GM19023 (cell line): ENCODE results near the gene SEZ6L.

Experiments
- ATAC-seq: cut with Tn5 transposase; IDR thresholded peaks from one replicate; pipeline ENCODE4 v1.9.1; 2021; ENCODE audit warnings: mild to moderate bottlenecking, moderate library complexity; ENCODE audit not compliant: unreplicated experiment

Gene SEZ6L

DNA sequence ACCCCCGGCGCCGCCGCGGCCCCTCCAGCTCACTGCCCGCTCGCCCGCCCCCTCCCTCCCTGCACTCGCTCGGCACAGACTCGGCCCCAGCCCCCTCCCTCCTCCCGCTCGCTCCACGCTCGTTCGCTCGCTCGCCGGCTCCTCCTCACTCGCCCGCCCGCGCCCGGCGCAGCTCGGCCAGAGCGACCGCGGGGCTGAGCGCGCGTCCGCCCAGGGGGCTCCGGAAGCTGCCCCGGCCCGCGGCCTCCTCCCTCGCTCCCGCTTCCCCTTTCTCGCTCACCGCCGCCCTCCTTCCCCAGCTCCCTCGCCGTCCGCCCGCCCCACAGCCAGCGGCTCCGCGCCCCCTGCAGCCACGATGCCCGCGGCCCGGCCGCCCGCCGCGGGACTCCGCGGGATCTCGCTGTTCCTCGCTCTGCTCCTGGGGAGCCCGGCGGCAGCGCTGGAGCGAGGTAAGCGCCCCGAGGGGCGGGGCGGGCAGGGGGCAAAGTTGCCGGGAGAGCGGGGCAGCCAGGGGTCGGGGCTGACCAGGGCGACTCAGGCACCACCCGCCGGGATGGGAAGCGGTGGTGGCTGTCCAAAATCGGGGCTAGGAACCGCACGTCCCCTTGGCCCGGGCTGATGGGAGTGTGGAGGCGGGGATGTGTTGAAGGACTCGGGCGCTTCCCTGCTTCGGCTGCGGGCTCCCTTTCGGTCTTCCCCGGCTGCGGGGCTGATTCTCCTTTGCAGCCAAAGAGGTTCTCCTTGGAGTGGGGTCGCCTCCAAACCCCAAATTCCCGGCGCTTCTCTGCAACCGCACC is at the start of gene SEZ6L:
TSS of gene SEZ6L (plus strand) at position 148 of the 797 bp plus-strand sequence. CDS start at position 356, 208 bp downstream.
- no peak for ATAC-seq

DNA sequence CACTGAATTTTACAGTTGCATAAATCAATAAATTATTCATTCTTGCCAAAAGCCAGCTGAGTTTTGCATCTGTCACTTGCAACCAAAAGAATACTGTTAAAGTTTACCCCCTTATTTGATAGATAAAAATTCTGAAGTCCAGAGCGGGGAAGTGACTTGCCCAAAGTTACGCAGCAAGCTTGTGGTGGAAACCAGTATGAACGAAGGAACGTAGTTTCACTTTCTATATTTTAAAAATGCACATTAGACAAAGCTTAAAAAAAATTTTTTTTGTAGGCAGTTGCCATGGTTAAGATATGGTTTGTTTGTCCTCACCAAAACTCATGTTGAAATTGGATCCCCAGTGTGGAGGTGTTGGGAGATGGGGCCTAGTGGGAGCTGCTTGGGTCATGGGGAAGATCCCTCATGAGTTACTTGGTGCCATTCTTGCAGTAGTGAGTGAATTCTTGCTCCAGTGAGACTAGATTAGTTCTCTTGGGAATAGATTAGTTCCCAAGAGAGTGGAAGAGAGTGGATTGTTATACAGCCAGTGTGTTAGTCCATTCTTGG is 46.3 kb upstream of the SEZ6L start:
- ATAC-seq, result no peak

- ATAC-seq, result no peak
These were observed 44.1 kb upstream of the SEZ6L start for GRCh38 chr22:26124991-26125725.

DNA sequence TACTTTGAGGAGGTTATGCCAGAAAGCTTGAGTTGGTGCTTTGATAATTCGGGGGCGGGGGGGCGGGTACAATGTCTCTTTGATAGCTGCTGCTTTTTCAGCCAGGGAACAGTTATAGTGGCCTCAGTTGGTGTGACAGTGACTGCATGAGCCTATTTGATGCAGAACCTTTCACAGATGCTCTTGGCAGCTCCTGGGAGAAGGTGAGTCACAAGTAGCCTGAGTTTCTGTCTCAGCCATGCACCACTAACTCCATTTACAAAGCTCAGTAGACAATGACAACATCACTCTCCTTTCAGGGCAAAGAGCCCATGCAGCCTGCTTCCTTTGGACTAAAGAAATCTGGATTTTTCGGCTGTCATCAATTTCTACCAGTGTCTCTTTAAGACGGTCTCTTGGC is 42.1 kb upstream of the SEZ6L start:
- no peak for ATAC-seq

GRCh38 chr22:26127556-26127955 is 41.7 kb upstream of the SEZ6L start:
- ATAC-seq, result no peak

GRCh38 chr22:26131589-26132154 is 37.6 kb upstream of the SEZ6L start:
- ATAC-seq, result no peak

GRCh38 chr22:26134654-26135330 is 34.5 kb upstream of the SEZ6L start:
- no peak for ATAC-seq

DNA sequence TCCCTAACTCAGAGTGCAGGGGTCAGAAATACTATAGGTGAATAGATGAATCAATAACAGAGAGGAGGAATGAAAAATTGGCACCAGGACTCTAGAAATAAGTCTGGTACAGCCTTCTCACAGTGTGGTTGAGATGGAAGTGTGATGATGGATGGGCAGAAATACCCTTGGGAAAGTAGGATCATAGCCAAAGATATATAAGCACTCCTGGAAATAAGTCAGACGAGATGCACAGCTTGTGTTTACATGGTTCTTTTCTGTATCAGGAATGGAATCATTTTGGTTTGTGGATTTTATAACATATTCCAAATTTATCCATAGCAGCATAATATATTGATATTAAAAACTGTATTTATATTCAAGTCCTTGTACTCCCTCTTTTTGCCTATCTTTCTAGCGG is 33.5 kb upstream of the SEZ6L start:
- ATAC-seq, result no peak

DNA sequence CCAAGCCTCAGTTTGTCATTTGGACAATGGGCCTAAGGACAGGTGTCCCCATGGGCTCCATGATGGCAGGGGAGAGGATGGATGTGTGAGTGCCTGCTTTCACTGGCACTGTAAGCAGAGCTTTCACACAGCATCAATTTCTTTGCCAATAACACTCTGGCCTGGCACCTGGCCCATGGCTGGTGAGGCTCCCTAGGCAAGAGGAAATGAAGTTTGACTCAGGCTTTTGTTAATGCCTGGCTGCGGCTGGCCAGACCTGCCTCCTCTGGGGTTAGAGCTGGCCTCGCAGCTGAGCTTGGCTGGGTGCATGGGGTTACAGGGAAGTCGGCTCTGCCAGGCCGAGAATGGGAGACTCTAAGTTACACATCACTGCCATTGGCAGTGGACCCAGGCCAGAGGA is 30.0 kb upstream of the SEZ6L start:
- no peak for ATAC-seq

DNA sequence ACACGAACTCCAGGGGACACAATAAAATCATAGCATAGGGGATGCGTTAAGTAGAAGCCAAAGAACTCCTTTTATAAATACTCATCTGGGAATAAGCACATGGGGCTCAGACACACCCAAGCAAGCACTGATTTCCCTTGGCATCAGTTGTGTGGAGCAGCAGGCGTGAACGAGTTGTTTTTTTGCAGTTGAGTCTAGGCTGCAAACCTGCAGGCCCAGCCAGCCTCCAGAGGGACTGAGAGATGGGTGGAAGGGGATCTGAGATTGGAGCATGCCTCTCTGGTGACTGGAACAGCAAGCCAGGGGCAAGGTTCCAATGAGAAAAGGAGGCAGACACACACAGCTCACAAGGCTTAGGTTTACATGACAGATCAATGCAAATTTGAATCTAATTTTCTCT is 27.4 kb upstream of the SEZ6L start:
- ATAC-seq, result no peak

- no peak for ATAC-seq
These were observed 25.4 kb upstream of the SEZ6L start for GRCh38 chr22:26143806-26144325.

GRCh38 chr22:26159886-26160285 is 9.4 kb upstream of the SEZ6L start:
- ATAC-seq, result no peak

GRCh38 chr22:26161746-26162145 is 7.5 kb upstream of the SEZ6L start:
- no peak for ATAC-seq

DNA sequence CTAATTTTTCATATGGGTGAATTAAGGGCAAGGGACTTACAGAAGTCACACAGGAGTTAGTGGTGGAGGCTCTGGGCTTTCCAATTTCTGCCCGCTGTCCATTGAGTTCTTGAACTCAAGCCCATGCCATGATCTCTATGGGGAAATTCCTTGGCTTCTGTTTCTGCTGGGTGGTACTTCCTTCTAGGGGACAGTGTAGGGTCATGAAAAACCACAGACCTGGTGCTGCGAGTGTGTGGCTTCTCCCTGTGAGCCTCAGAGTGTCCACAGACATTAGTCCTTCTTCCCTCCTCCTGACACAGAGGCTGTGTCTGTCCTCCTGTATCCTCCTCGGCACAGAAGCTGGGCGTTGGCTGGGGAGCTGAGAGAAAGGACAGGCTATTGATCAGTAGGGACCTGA is 6.3 kb upstream of the SEZ6L start:
- no peak for ATAC-seq

- ATAC-seq, result no peak
These were observed 5.1 kb upstream of the SEZ6L start for GRCh38 chr22:26164174-26164573.

DNA sequence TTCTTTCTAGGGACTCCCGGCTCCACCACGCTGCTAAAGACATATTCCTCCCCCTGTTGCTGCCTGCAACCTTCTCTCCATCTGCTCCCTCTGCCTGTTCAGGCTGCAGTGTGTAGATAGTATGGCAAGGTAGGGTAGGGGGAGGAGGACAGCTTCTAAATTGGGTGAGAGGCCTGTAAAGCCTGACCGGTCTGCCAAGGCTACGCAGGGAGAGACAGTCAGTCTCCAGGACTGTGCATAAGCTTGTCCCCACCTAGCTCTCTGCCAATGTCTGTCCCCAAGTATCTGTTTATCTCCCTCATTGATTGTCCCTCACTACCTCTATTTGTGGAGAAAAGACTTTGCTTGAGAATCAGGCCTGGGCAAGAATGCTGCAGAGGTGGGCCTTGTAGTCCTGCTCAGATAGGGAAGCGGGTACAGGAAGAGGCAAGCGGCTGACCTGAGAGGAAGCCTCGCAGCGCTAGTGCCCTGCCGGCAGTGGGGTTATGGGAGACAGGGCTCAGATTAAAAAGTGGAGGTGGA is 871 bp upstream of the SEZ6L start:
- no peak for ATAC-seq

DNA sequence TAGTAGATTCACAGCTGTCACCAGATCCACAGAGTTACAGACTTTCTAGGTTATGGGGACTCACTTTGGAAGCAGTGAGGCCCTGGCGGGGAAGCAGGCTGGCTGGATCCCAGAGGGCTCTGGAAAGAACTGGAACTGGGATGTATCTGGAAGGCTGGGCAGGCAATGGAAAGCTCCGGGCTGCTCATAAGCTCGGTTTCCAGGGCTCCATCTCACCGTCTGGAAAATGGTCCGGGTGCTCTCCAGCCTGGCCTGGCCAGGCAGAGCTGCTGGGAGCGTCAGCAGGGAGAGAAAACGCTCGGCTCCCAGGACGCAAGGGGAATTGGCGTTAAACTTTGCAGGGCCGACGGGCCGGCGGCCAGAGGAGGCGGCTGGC is 335 bp upstream of the SEZ6L start:
- ATAC-seq, result no peak

DNA sequence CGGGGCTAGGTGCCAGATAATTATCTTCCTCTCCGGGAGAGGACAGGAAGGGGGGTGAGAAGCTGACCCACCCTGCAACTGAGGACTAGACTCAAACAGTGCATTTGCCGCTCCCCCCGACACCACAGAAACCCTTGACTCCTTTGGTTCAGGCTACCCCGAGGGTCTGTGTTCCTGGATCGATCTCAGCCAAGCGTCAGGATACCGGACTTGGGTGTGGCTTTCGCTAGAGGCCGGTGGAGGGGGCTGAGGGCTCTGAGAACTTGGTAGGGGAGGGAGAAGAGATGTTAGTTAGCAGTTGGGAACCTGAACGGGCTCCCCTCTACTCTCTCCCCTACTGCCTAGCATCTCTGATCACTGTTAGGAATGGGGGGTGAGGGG is 840 bp downstream of the SEZ6L start:
- no peak for ATAC-seq

GRCh38 chr22:26170795-26171580 is 1.7 kb downstream of the SEZ6L start:
- ATAC-seq, result no peak

GRCh38 chr22:26172389-26172990 is 3.2 kb downstream of the SEZ6L start:
- no peak for ATAC-seq
